Activated T-helper 1 cell treated with anti-CD3 and anti-CD28 coated beads, Interleukin-12 subunit alpha, Interleukin-12 subunit beta, Interleukin-2, Interleukin-4 antibody, amounts not matched to agents 30 ng/mL and 10 ng/mL and 1 ng/mL, durations not matched to agents 14 hours and 24 hours and 36 hours (primary cell): ENCODE results near the gene DUSP16. TPM values are rescaled to one million over a fixed set of nuclear protein-coding genes. Genes with fewer than 3 reads are reported as not detected.
"Not testable (repeated sequence)": the region's sequence is repeated elsewhere in the genome, so short reads cannot be mapped to it uniquely, and the experiment has no call there.

Experiments used
- DNase-seq: peaks from one replicate; pipeline ENCODE4 v3.0.0; 2021; ENCODE audit warnings: low spot score
- H3K27ac Mint-ChIP-seq: one replicate; pipeline ENCODE4 v1.8.0; 2021; ENCODE audit warnings: mild to moderate bottlenecking, mixed read lengths
- H3K27me3 Mint-ChIP-seq: one replicate; pipeline ENCODE4 v1.8.0; 2022; ENCODE audit warnings: mild to moderate bottlenecking, moderate library complexity, mixed read lengths; ENCODE audit not compliant: insufficient read depth
- H3K36me3 Mint-ChIP-seq: one replicate; pipeline ENCODE4 v1.8.0; 2021; ENCODE audit warnings: low read depth, mixed read lengths
- H3K4me1 Mint-ChIP-seq: one replicate; pipeline ENCODE4 v1.8.0; 2021; ENCODE audit warnings: low read depth, mixed read lengths
- H3K4me3 Mint-ChIP-seq: one replicate; pipeline ENCODE4 v1.8.0; 2021; ENCODE audit warnings: mild to moderate bottlenecking, moderate library complexity, mixed read lengths
- H3K9me3 Mint-ChIP-seq: one replicate; pipeline ENCODE4 v1.8.0; 2021; ENCODE audit warnings: mixed read lengths
- intact Hi-C: fragments of 100-400 bp; cut with micrococcal nuclease; formaldehyde crosslinking; loops from one replicate; pipeline ENCODE4 v1.15.1; 2024
- total RNA-seq: library from RNA; stranded (reverse); gene quantifications from 2 replicates; pipeline ENCODE4 v1.2.3, GENCODE V29; 2022

The DUSP16 gene
- total RNA-seq, 1 donor from 2014 or later: 52.0 TPM

GRCh38 chr12:12580716-12581115 lies 18.1 kb upstream of the DUSP16 start:
- H3K36me3 Mint-ChIP-seq, H3K27ac Mint-ChIP-seq, DNase-seq, H3K4me3 Mint-ChIP-seq, H3K27me3 Mint-ChIP-seq, H3K9me3 Mint-ChIP-seq: not testable (repeated sequence)
- peaks cover 39% of the 10 kb centered on the region for H3K4me1 Mint-ChIP-seq
- intact Hi-C loops: loop anchor here (5.0 kb wide), 1 partner anchor 678 kb away; no protein-coding TSS in a partner anchor

- Mint-ChIP-seq H3K9me3 (no peaks in the 10 kb centered on the region), H3K27ac (no peak overlapping the region)
- intact Hi-C loops: no loop called here
Measured at GRCh38 chr12:12577786-12578185, 15.1 kb upstream of the DUSP16 start.

GRCh38 chr12:12572659-12573058 lies 10.0 kb upstream of the DUSP16 start:
- no peak overlapping the region for H3K4me3 Mint-ChIP-seq
- intact Hi-C loops: no loop called here
- H3K9me3 Mint-ChIP-seq: no peaks in the 10 kb centered on the region

More at GRCh38 chr12:12577786-12578185, 15.1 kb upstream of the DUSP16 start:
- H3K4me1 Mint-ChIP-seq: peaks cover 12% of the 10 kb centered on the region
- no peak overlapping the region for H3K4me3 Mint-ChIP-seq
- no peaks in the 10 kb centered on the region for H3K27me3 Mint-ChIP-seq
- H3K36me3 Mint-ChIP-seq: no peaks in the 10 kb centered on the region
- DNase-seq: no peak

GRCh38 chr12:12565971-12566370 lies 3.3 kb upstream of the DUSP16 start:
- peaks cover 20% of the 10 kb centered on the region for H3K4me1 Mint-ChIP-seq
- intact Hi-C loops, H3K27me3 Mint-ChIP-seq, DNase-seq, H3K9me3 Mint-ChIP-seq, H3K36me3 Mint-ChIP-seq, H3K27ac Mint-ChIP-seq, H3K4me3 Mint-ChIP-seq: not testable (repeated sequence)

More at GRCh38 chr12:12572659-12573058, 10.0 kb upstream of the DUSP16 start:
- Mint-ChIP-seq H3K27ac (peak overlapping the region; percentile 11), H3K36me3 (no peaks in the 10 kb centered on the region), H3K4me1 (peaks cover 4% of the 10 kb centered on the region), H3K27me3 (no peaks in the 10 kb centered on the region)
- DNase-seq: no peak

GRCh38 chr12:12564911-12565310 lies 2.2 kb upstream of the DUSP16 start:
- no peak for DNase-seq
- no peaks in the 10 kb centered on the region for H3K9me3 Mint-ChIP-seq
- no peaks in the 10 kb centered on the region for H3K27me3 Mint-ChIP-seq
- peaks cover 3% of the 10 kb centered on the region for H3K36me3 Mint-ChIP-seq
- peaks cover 31% of the 10 kb centered on the region for H3K4me1 Mint-ChIP-seq
- intact Hi-C loops: loop anchor here (1.0 to 5.0 kb wide), 8 partner anchors 17 to 189 kb away; partner anchors contain the start of genes CDKN1B and CREBL2
- peak overlapping the region; percentile 8 for H3K27ac Mint-ChIP-seq
- no peak overlapping the region for H3K4me3 Mint-ChIP-seq

- H3K4me3 Mint-ChIP-seq: peak overlapping the region; percentile 86
- H3K4me1 Mint-ChIP-seq: peaks cover 46% of the 10 kb centered on the region
- intact Hi-C loops: loop anchor here (1.0 to 5.0 kb wide), 4 partner anchors 94 to 206 kb away; partner anchors contain the start of genes BORCS5 and CDKN1B
- DNase-seq: no peak
- H3K36me3 Mint-ChIP-seq: peaks cover 6% of the 10 kb centered on the region
- H3K27ac Mint-ChIP-seq: peak overlapping the region; percentile 96
- no peaks in the 10 kb centered on the region for H3K9me3 Mint-ChIP-seq
- H3K27me3 Mint-ChIP-seq: no peaks in the 10 kb centered on the region
Measured at GRCh38 chr12:12563290-12563928, 746 bp upstream of the DUSP16 start.

- Mint-ChIP-seq H3K36me3 (peaks cover 14% of the 10 kb centered on the region), H3K4me1 (peaks cover 56% of the 10 kb centered on the region), H3K9me3 (no peaks in the 10 kb centered on the region), H3K27me3 (no peaks in the 10 kb centered on the region), H3K27ac (peak overlapping the region; percentile 97), H3K4me3 (peak overlapping the region; percentile 88)
- DNase-seq: peak; percentile 14
- intact Hi-C loops: loop anchor here (1.0 to 5.0 kb wide), 5 partner anchors 95 to 155 kb away; partner anchors contain the start of genes CDKN1B and GPR19
Measured at GRCh38 chr12:12562016-12562483, 613 bp downstream of the DUSP16 start.

GRCh38 chr12:12561371-12562015 lies 1.2 kb downstream of the DUSP16 start:
- peaks cover 18% of the 10 kb centered on the region for H3K36me3 Mint-ChIP-seq
- peak overlapping the region; percentile 98 for H3K27ac Mint-ChIP-seq
- no peaks in the 10 kb centered on the region for H3K27me3 Mint-ChIP-seq
- peak; percentile 39 for DNase-seq
- H3K4me1 Mint-ChIP-seq: peaks cover 61% of the 10 kb centered on the region
- intact Hi-C loops: loop anchor here (1.0 to 5.0 kb wide), 8 partner anchors 22 to 156 kb away; partner anchors contain the start of genes CDKN1B and GPR19
- H3K4me3 Mint-ChIP-seq: peak overlapping the region; percentile 97
- no peaks in the 10 kb centered on the region for H3K9me3 Mint-ChIP-seq

GRCh38 chr12:12560587-12561370 lies 1.9 kb downstream of the DUSP16 start:
- Mint-ChIP-seq H3K9me3 (no peaks in the 10 kb centered on the region), H3K27me3 (no peaks in the 10 kb centered on the region), H3K27ac (peak overlapping the region; percentile 98), H3K4me1 (peaks cover 61% of the 10 kb centered on the region), H3K36me3 (peaks cover 18% of the 10 kb centered on the region), H3K4me3 (peak overlapping the region; percentile 97)
- DNase-seq: peak; percentile 63
- intact Hi-C loops: loop anchor here (1.0 to 5.0 kb wide), 6 partner anchors 23 to 157 kb away; partner anchors contain the start of gene CDKN1B

GRCh38 chr12:12559719-12560296 lies 2.9 kb downstream of the DUSP16 start:
- Mint-ChIP-seq H3K27me3 (no peaks in the 10 kb centered on the region), H3K9me3 (no peaks in the 10 kb centered on the region), H3K4me1 (peaks cover 70% of the 10 kb centered on the region), H3K4me3 (peak overlapping the region; percentile 97), H3K36me3 (peaks cover 24% of the 10 kb centered on the region), H3K27ac (peak overlapping the region; percentile 45)
- intact Hi-C loops: loop anchor here (2.0 to 5.0 kb wide), 4 partner anchors 31 to 157 kb away; partner anchors contain the start of gene CDKN1B
- DNase-seq: no peak

GRCh38 chr12:12558291-12558690 lies 4.4 kb downstream of the DUSP16 start:
- Mint-ChIP-seq H3K36me3 (peaks cover 31% of the 10 kb centered on the region), H3K9me3 (no peaks in the 10 kb centered on the region), H3K27ac (no peak overlapping the region), H3K4me1 (peaks cover 62% of the 10 kb centered on the region), H3K27me3 (no peaks in the 10 kb centered on the region), H3K4me3 (peak overlapping the region; percentile 97)
- DNase-seq: no peak
- intact Hi-C loops: loop anchor here (2.0 kb wide), 1 partner anchor 29 kb away; no protein-coding TSS in a partner anchor

GRCh38 chr12:12557733-12558132 lies 4.9 kb downstream of the DUSP16 start:
- Mint-ChIP-seq H3K4me3 (peak overlapping the region; percentile 42), H3K4me1 (peaks cover 57% of the 10 kb centered on the region), H3K27me3 (no peaks in the 10 kb centered on the region), H3K36me3 (peaks cover 33% of the 10 kb centered on the region), H3K9me3 (no peaks in the 10 kb centered on the region), H3K27ac (no peak overlapping the region)
- intact Hi-C loops: loop anchor here (2.0 kb wide), 1 partner anchor 29 kb away; no protein-coding TSS in a partner anchor
- DNase-seq: no peak
